Epithelial cell of esophagus (primary cell): ENCODE data around the gene MDH1.

Experiments used
- DNase-seq: peaks from one replicate; pipeline ENCODE4 v3.0.0; 2010; ENCODE audit warnings: low read depth
- H3K4me3 ChIP-seq: 2 replicates; pipeline ENCODE4 v1.5.1; 2011; ENCODE audit warnings: mild to moderate bottlenecking, low read length, control low read depth
- TF ChIP-seq, protein P1 (sequence below): IDR thresholded peaks from 2 replicates; pipeline ENCODE4 v1.5.1; 2011; ENCODE audit warnings: low read depth, mild to moderate bottlenecking, low read length, control low read depth, inconsistent platforms; ENCODE audit not compliant: insufficient read depth; ENCODE audit errors: missing control alignments

The MDH1 gene

GRCh38 chr2:63588385-63589147, at the start of gene MDH1, which contains the start of gene WDPCP:
Gene MDH1, plus strand, starts transcription at chr2:63588963. Its CDS starts 81 bp downstream, at chr2:63589044.
Gene WDPCP, minus strand, starts transcription at chr2:63588477. Its CDS starts 206 bp downstream, at chr2:63588271.
- H3K4me3 ChIP-seq: peak within 1 kb of the TSS; percentile 69
- peak; percentile 100 for DNase-seq
- TF ChIP-seq, protein P1, sequence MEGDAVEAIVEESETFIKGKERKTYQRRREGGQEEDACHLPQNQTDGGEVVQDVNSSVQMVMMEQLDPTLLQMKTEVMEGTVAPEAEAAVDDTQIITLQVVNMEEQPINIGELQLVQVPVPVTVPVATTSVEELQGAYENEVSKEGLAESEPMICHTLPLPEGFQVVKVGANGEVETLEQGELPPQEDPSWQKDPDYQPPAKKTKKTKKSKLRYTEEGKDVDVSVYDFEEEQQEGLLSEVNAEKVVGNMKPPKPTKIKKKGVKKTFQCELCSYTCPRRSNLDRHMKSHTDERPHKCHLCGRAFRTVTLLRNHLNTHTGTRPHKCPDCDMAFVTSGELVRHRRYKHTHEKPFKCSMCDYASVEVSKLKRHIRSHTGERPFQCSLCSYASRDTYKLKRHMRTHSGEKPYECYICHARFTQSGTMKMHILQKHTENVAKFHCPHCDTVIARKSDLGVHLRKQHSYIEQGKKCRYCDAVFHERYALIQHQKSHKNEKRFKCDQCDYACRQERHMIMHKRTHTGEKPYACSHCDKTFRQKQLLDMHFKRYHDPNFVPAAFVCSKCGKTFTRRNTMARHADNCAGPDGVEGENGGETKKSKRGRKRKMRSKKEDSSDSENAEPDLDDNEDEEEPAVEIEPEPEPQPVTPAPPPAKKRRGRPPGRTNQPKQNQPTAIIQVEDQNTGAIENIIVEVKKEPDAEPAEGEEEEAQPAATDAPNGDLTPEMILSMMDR: no peak

DNA sequence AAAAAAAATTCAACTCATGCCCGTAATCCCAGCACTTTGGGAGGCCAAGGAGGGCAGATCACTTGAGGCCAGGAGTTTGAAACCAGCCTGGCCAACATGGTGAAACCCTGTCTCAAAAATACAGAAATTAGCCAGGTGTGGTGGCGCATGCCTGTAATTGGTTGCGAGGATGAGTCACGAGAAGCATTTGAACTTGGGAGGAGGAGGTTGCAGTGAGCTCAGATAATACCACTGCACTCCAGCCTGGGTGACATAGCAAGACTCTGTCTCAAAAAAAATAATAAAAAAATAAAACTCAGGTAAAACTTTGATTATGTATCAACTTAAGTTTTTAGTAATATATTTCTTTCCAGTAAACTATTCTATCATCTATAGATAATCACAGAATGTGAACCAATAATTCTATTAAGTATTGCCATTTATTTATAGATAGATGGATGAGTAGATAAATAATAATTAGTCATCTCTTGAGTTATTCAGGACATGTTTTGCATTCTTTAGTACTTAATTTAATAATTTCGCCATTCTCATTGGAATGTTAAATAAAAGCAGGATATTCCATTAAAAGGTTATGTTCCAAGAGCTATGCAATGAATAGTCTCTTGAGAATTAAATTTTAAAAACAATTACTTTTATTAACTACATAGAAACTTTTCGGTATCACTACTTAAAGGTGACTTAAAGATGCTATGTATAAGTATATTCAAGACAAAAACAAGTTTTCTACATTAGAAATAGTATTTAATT, 49.2 kb upstream of the MDH1 start:
- TF ChIP-seq, protein P1: no peak
- peak; percentile 18 for DNase-seq
- H3K4me3 ChIP-seq: no peak overlapping the region

GRCh38 chr2:63544017-63544627, 44.6 kb upstream of the MDH1 start:
- DNase-seq: peak; percentile 22
- no peak overlapping the region for H3K4me3 ChIP-seq
- TF ChIP-seq, protein P1: peak; percentile 43

DNA sequence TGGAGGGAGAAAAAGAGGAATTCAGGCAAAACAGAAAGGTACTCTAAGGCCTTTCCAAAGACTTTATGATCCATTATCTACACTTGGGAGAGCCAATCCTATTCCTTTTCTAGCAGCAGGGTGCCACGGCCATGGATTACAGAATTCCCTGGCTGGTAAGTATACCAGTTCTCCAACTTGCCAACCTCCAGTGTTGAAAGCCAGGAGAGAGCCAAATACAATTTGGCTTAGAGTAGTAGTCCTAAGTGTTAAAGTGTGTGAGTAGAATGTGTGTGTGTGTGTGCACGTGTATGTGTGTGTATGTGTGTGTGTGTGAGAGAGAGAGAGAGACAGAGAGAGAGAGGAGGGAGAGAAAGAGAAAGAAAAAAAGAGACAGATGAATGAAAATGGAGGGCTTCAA, 43.7 kb upstream of the MDH1 start:
- TF ChIP-seq, protein P1: no peak
- DNase-seq: no peak
- H3K4me3 ChIP-seq: no peak overlapping the region

DNA sequence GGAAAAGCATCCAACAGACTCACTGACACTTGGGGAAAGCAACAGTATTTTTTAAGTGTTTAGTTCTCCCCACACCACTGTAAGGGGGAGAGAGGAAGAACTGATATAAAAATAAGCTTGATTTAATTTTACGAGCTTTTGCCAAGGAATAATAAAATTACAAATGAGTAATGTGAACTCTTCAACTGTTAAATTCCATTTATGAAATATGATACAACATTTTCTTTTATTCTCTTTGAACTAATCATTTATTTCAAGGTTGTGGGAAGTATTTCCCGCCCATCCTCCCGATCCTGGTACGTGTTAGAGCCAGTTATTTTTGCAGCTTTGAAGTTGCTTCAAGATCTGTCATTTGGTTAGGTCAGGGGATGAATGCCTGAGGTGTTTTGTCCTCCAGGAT, 35.7 kb upstream of the MDH1 start:
- no peak overlapping the region for H3K4me3 ChIP-seq
- TF ChIP-seq, protein P1: no peak
- no peak for DNase-seq

DNA sequence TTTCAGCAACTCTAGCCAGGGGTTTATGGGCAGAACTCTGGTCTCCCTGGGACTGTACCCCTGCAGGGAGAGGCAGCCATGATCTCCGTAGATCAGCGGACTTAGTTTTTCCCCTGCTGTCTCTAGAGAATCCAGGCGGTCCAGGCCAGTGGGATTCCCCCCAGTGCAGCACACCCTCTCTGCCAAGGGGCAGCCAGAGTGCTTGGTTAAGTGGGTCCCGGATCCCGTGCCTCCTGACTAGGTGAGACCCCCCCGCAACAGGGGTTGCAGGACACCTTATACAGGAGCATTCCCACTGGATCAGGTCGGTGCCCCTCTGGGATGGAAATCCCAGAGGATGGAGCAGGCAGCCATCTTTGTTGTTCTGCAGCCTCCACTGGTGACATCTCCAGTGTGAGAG, 33.5 kb upstream of the MDH1 start:
- DNase-seq: no peak
- TF ChIP-seq, protein P1: no peak
- no peak overlapping the region for H3K4me3 ChIP-seq
